ENCODE measurements around the gene CHST12.
"Not testable (repeated sequence)": the region's sequence is repeated elsewhere in the genome, so short reads cannot be mapped to it uniquely, and the experiment has no call there.

CHST12 gene

DNA sequence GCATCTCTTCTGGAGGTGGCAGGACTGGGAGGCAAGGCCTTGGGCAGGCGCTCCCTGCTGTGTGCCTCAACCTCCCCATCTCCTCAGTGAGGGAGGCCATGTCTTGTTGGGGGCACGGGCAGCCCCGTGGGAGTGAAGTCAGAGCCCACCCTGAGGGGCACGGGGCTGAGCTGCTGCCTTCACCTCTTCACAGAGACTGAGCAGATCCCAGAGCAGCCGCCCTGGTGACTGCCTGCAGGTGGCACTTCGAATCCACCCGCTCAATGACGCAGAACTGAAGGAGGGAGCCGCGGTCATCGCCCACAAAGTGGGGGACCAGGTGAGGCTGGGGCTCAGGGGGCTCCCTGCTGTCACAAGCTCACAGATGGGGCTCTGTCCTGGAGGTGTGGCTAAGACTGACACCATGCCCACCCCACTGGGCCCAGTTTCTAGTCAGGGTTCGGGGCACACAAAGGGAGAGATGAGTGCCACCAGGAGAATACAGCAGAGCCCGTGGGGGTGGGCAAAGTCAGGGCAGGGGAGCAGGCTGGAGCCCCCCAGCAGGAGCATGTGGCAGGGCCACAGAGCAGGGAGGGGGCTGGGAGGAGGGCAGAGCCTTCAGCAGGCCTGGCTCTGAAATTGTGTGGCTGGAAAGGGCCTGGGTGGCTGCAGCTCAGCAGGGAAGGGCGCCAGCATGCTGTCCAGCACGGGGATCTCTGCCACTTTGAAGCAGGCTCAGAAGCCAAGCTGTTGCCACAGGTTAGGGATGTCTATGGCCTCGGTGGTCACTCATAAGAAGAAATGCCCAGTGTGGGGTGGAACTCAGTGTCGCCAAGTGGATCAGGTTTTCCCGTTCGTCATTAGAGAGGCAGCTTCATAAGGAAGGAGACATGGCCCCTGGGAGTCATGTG, 18.8 kb upstream of the CHST12 start:
- no peak for TF ChIP-seq CTCF (IDR thresholded peaks at IDR 0.05; ENCODE audit: unreplicated experiment in 3 of 3)
- Mint-ChIP-seq H3K4me1 (peaks cover 5% of the 10 kb centered on the region), H3K27me3 (ENCODE audit: low read depth) (no peaks in the 10 kb centered on the region), H3K36me3 (ENCODE audit: low read depth) (peaks cover 16% of the 10 kb centered on the region), H3K4me3 (no peak overlapping the region), H3K27ac (no peak overlapping the region), H3K9me3 (no peaks in the 10 kb centered on the region)

DNA sequence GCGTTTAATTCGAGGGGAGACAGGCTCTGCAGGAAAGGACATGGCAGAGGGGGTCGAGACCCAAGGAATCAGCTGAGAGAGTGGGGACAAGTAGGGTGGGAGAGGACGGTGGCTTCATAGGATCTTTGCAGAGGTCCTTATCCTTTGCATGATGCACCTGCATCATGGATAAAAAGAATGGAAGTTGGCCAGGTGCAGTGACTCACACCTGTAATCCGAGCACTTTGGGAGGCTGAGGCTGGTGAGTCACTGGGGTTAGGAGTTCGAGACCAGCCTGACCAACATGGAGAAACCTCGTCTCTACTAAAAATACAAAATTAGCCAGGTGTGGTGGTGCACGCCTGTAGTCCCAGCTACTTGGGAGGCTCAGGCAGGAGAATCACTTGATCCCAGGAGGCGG, 17.3 kb upstream of the CHST12 start:
- H3K36me3 Mint-ChIP-seq (ENCODE audit: low read depth); H3K27me3 Mint-ChIP-seq (ENCODE audit: low read depth); H3K9me3 Mint-ChIP-seq; H3K27ac Mint-ChIP-seq; H3K4me3 Mint-ChIP-seq: not testable (repeated sequence)
- peaks cover 17% of the 10 kb centered on the region for H3K4me1 Mint-ChIP-seq

DNA sequence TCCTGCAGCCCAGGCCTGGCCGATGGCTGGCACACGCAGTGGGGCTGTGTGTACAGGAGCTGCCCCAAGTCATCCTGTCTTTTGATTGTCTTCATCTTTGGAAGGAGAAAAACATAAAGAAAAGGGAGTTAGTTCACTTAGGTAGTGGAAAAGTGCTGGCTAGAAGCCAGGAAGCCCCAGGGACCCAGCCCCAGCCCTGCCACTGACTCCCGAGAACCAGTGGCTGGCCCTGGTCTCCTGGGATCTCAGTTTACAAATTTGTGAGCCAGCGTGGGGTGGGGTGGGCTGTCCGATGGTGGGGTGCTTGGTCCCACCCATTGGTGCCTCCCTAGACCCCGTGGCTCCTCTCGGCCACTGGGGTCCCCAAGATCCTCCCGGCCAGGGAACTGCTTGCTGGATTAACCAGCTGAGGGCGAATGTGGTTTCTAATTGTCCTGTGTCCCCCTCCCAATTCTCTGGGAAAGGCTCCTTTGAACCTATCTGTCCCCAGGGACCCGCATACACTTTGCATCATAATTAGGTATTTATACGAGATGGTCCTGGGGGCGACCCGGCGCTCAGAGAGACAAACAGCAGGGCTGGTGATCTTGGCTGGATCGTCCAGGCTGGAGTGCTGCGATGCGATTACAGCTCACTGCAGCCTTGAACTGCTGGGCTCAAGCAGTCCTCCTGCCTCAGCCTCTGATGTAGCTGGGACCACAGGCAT, 16.3 kb upstream of the CHST12 start:
- Mint-ChIP-seq H3K27me3 (ENCODE audit: low read depth) (no peaks in the 10 kb centered on the region), H3K4me3 (no peak overlapping the region)

GRCh38 chr7:2387897-2388636, 15.3 kb upstream of the CHST12 start:
- H3K4me3 Mint-ChIP-seq, result no peak overlapping the region
- H3K9me3 Mint-ChIP-seq, result no peaks in the 10 kb centered on the region
- no peaks in the 10 kb centered on the region for H3K36me3 Mint-ChIP-seq (ENCODE audit: low read depth)
- H3K4me1 Mint-ChIP-seq, result peaks cover 17% of the 10 kb centered on the region
- H3K27me3 Mint-ChIP-seq (ENCODE audit: low read depth), result no peaks in the 10 kb centered on the region
- H3K27ac Mint-ChIP-seq, result no peak overlapping the region
- TF ChIP-seq CTCF (IDR thresholded peaks at IDR 0.05; ENCODE audit: unreplicated experiment in 3 of 3), result no peak

More for the DNA sequence above, 16.3 kb upstream of the CHST12 start:
- TF ChIP-seq CTCF (IDR thresholded peaks at IDR 0.05; ENCODE audit: unreplicated experiment in 3 of 3), result no peak
- Mint-ChIP-seq H3K4me1 (peaks cover 17% of the 10 kb centered on the region), H3K36me3 (ENCODE audit: low read depth) (no peaks in the 10 kb centered on the region), H3K27ac (no peak overlapping the region), H3K9me3 (no peaks in the 10 kb centered on the region)

- Mint-ChIP-seq H3K36me3 (ENCODE audit: low read depth) (no peaks in the 10 kb centered on the region), H3K4me1 (peaks cover 21% of the 10 kb centered on the region), H3K27me3 (ENCODE audit: low read depth) (no peaks in the 10 kb centered on the region), H3K4me3 (no peak overlapping the region), H3K9me3 (no peaks in the 10 kb centered on the region), H3K27ac (no peak overlapping the region)
- no peak for TF ChIP-seq CTCF (IDR thresholded peaks at IDR 0.05; ENCODE audit: unreplicated experiment in 3 of 3)
Observed at GRCh38 chr7:2388637-2388954, 14.8 kb upstream of the CHST12 start.

GRCh38 chr7:2390020-2390816, 13.2 kb upstream of the CHST12 start:
- H3K36me3 Mint-ChIP-seq (ENCODE audit: low read depth); H3K9me3 Mint-ChIP-seq; H3K27me3 Mint-ChIP-seq (ENCODE audit: low read depth): not testable (repeated sequence)
- Mint-ChIP-seq H3K4me3 (peak overlapping the region in 1 of 3 experiments; percentile 49), H3K4me1 (peaks cover 28% of the 10 kb centered on the region), H3K27ac (peak overlapping the region; percentile 69 to 97 (median 85))

Measured in nephron (organoid).